IMR-90 (cell line): ENCODE measurements around the gene STOX2. TPM values are rescaled to one million over a fixed set of nuclear protein-coding genes. Genes with fewer than 3 reads are reported as not detected.

ENCODE experiments used
- ATAC-seq: fragments of 200-7000 bp; cut with Tn5 transposase; 2 replicates; pipeline ENCODE4 v1.9.1; 2020; ENCODE audit warnings: low read depth, mild to moderate bottlenecking, moderate library complexity
- BruUV-seq: library from RNA; stranded (reverse); fragments of 400-500 nt; replicated peaks from 2 replicates; lab custom pipeline; 2021; lab: Mats Ljungman, UMichigan
- CTCF ChIA-PET: fragments of 300-600 bp; formaldehyde crosslinking; extraction: SDS; loops from one replicate; lab custom pipeline; 2021; ENCODE audit warnings: antibody characterized with exemption; lab: Yijun Ruan, JAX
- POLR2A ChIA-PET: fragments of 300-600 bp; sonication (Branson Sonifier 250); formaldehyde crosslinking; loops from one replicate; lab custom pipeline; 2022; ENCODE audit warnings: antibody characterized with exemption; ENCODE audit not compliant: unreplicated experiment; lab: Charles Lee
- DNase-seq: peaks from one replicate; pipeline ENCODE4 v3.0.0; 2013
- H2AFZ ChIP-seq: replicated peaks from 2 replicates; pipeline ENCODE3; 2013; ENCODE audit warnings: low read length, mild to moderate bottlenecking; ENCODE audit not compliant: poor library complexity
- H2AK5ac ChIP-seq: 2 replicates; pipeline ENCODE4 v1.6.1; 2013; ENCODE audit warnings: low read depth, low read length, inconsistent platforms
- H2AK9ac ChIP-seq: replicated peaks from 2 replicates; pipeline ENCODE3; 2013; ENCODE audit warnings: mild to moderate bottlenecking, low read depth, low read length, moderate library complexity; ENCODE audit not compliant: poor library complexity
- H2BK120ac ChIP-seq: 2 replicates; pipeline ENCODE4 v1.6.1; 2013; ENCODE audit warnings: low read depth, low read length, inconsistent platforms
- H2BK15ac ChIP-seq: 3 replicates; pipeline ENCODE4 v1.6.1; 2013; ENCODE audit warnings: low read depth, low read length, inconsistent platforms
- H2BK20ac ChIP-seq: 2 replicates; pipeline ENCODE4 v1.6.1; 2013; ENCODE audit warnings: low read depth, mild to moderate bottlenecking, inconsistent platforms, low read length, moderate library complexity
- H2BK5ac ChIP-seq: 2 replicates; pipeline ENCODE4 v1.6.1; 2013; ENCODE audit warnings: mild to moderate bottlenecking, low read depth, low read length, inconsistent platforms; ENCODE audit not compliant: poor library complexity, severe bottlenecking
- H3K14ac ChIP-seq: replicated peaks from 2 replicates; pipeline ENCODE4 v1.6.1; 2013; ENCODE audit warnings: low read depth, low read length, inconsistent platforms
- H3K18ac ChIP-seq: 2 replicates; pipeline ENCODE4 v1.6.1; 2013; ENCODE audit warnings: low read depth, low read length, control low read depth
- H3K23ac ChIP-seq: 2 replicates; pipeline ENCODE4 v1.6.1; 2013; ENCODE audit warnings: low read depth, low read length, inconsistent platforms
- H3K27ac ChIP-seq: 2 replicates; pipeline ENCODE4 v1.5.1; 2013; ENCODE audit warnings: mild to moderate bottlenecking, control low read depth, low read length; ENCODE audit not compliant: insufficient read depth
- H3K27me3 ChIP-seq: 2 replicates; pipeline ENCODE4 v1.6.1; 2013; ENCODE audit warnings: low read length; ENCODE audit not compliant: control insufficient read depth, insufficient read depth
- H3K36me3 ChIP-seq: 2 replicates; pipeline ENCODE4 v1.6.1; 2013; ENCODE audit warnings: low read length, mixed read lengths; ENCODE audit not compliant: control insufficient read depth, insufficient read depth
- H3K4ac ChIP-seq: 2 replicates; pipeline ENCODE4 v1.6.1; 2013; ENCODE audit warnings: low read depth, low read length, inconsistent platforms
- H3K4me1 ChIP-seq: 2 replicates; pipeline ENCODE4 v1.6.1; 2013; ENCODE audit warnings: low read length, mixed read lengths; ENCODE audit not compliant: control insufficient read depth, insufficient read depth
- H3K4me2 ChIP-seq: 2 replicates; pipeline ENCODE4 v1.6.1; 2013; ENCODE audit warnings: low read depth, mild to moderate bottlenecking, control low read depth, low read length, moderate library complexity
- H3K4me3 ChIP-seq: 2 replicates; pipeline ENCODE4 v1.5.1; 2013; ENCODE audit warnings: low read depth, mild to moderate bottlenecking, control low read depth, low read length, moderate library complexity; ENCODE audit not compliant: insufficient read depth
- H3K56ac ChIP-seq: 2 replicates; pipeline ENCODE4 v1.6.1; 2013; ENCODE audit warnings: low read length, inconsistent platforms; ENCODE audit not compliant: insufficient read depth; ENCODE audit errors: extremely low read depth
- H3K79me1 ChIP-seq, 2 experiments: 2 replicates each; pipeline ENCODE4 v1.6.1; 2013; ENCODE audit warnings: low read length in 2 of 2, inconsistent platforms in 1 of 2, low read depth in 1 of 2
- H3K9ac ChIP-seq: 2 replicates; pipeline ENCODE4 v1.6.1; 2013; ENCODE audit warnings: low read depth, low read length, control low read depth
- H3K9me1 ChIP-seq: 2 replicates; pipeline ENCODE4 v1.6.1; 2013; ENCODE audit warnings: low read length, inconsistent platforms; ENCODE audit not compliant: insufficient read depth
- H3K9me3 ChIP-seq: 2 replicates; pipeline ENCODE4 v1.6.1; 2013; ENCODE audit warnings: low read length; ENCODE audit not compliant: control insufficient read depth, insufficient read depth
- H4K20me1 ChIP-seq: 2 replicates; pipeline ENCODE4 v1.6.1; 2013; ENCODE audit warnings: low read length, inconsistent platforms; ENCODE audit not compliant: insufficient read depth
- H4K5ac ChIP-seq: 2 replicates; pipeline ENCODE4 v1.6.1; 2013; ENCODE audit warnings: mild to moderate bottlenecking, low read depth, low read length, control low read depth
- H4K8ac ChIP-seq, 2 experiments: 2 replicates each; pipeline ENCODE4 v1.6.1; 2013; ENCODE audit warnings: low read depth in 2 of 2, low read length in 2 of 2, control low read depth in 1 of 2, inconsistent platforms in 1 of 2
- H4K91ac ChIP-seq: 2 replicates; pipeline ENCODE4 v1.6.1; 2013; ENCODE audit warnings: low read depth, low read length, inconsistent platforms; ENCODE audit not compliant: insufficient read depth
- BHLHE40 ChIP-seq: fragments of 150-350 bp; IDR thresholded peaks from 2 replicates; pipeline ENCODE4 v1.6.1; 2016; ENCODE audit warnings: mild to moderate bottlenecking, low read depth, low read length
- CHD1 ChIP-seq: IDR thresholded peaks from 2 replicates; pipeline ENCODE4 v1.6.1; 2012; ENCODE audit warnings: low read depth, low read length, improper control_type of control experiment
- ELK1 ChIP-seq: fragments of 150-350 bp; IDR thresholded peaks from 2 replicates; pipeline ENCODE4 v1.6.1; 2016; ENCODE audit warnings: low read depth, mild to moderate bottlenecking, low read length, moderate library complexity, borderline replicate concordance
- FOS ChIP-seq: fragments of 150-350 bp; IDR thresholded peaks from 2 replicates; pipeline ENCODE4 v1.6.1; 2016; ENCODE audit warnings: low read depth, low read length
- MAFK ChIP-seq: IDR thresholded peaks from 2 replicates; pipeline ENCODE4 v1.6.1; 2012; ENCODE audit warnings: low read depth, low read length, improper control_type of control experiment
- MAZ ChIP-seq: IDR thresholded peaks from 2 replicates; pipeline ENCODE4 v1.6.1; 2012; ENCODE audit warnings: low read depth, mild to moderate bottlenecking, low read length, improper control_type of control experiment, moderate library complexity, borderline replicate concordance
- MXI1 ChIP-seq: IDR thresholded peaks from 2 replicates; pipeline ENCODE4 v1.6.1; 2012; ENCODE audit warnings: low read depth, mild to moderate bottlenecking, low read length, moderate library complexity, borderline replicate concordance
- NFE2L2 ChIP-seq: fragments of 150-350 bp; IDR thresholded peaks from 2 replicates; pipeline ENCODE4 v1.6.1; 2016; ENCODE audit warnings: low read depth, mild to moderate bottlenecking, low read length
- POLR2A ChIP-seq: IDR thresholded peaks from 2 replicates; pipeline ENCODE4 v1.6.1; 2012; ENCODE audit warnings: mild to moderate bottlenecking, low read depth, low read length
- RAD21 ChIP-seq: IDR thresholded peaks from 2 replicates; pipeline ENCODE4 v1.6.1; 2012; ENCODE audit warnings: low read length, improper control_type of control experiment
- RCOR1 ChIP-seq: IDR thresholded peaks from 2 replicates; pipeline ENCODE4 v1.6.1; 2012; ENCODE audit warnings: mild to moderate bottlenecking, low read length, improper control_type of control experiment; ENCODE audit not compliant: insufficient replicate concordance
- RFX5 ChIP-seq: IDR thresholded peaks from 2 replicates; pipeline ENCODE4 v1.8.0; 2012; ENCODE audit warnings: low read depth, mild to moderate bottlenecking, low read length, moderate library complexity
- SMC3 ChIP-seq: fragments of 150-350 bp; IDR thresholded peaks from 2 replicates; pipeline ENCODE4 v1.6.1; 2016; ENCODE audit warnings: low read depth, mild to moderate bottlenecking, antibody characterized with exemption, low read length, moderate library complexity
- USF2 ChIP-seq: fragments of 150-350 bp; IDR thresholded peaks from 2 replicates; pipeline ENCODE4 v1.6.1; 2017; ENCODE audit warnings: mild to moderate bottlenecking, antibody characterized with exemption, low read length, low read depth
- WGBS, 2 experiments: methylation state at CpG; one replicate each; pipeline versions ENCODE4 v1.1.5 to v1.1.7; 2013; ENCODE audit warnings: missing lambda C conversion rate in 2 of 2; ENCODE audit not compliant: insufficient read length in 1 of 2; ENCODE audit errors: extremely low coverage in 2 of 2; 5-methylcytosine and 5-hydroxymethylcytosine counted together
- dilution Hi-C: fragments of 300-500 bp; cut with HindIII; formaldehyde crosslinking; loops from one replicate; pipeline ENCODE4 v1.14.3; 2018; ENCODE audit warnings: low sequenced_read_pairs; ENCODE audit not compliant: unreplicated experiment
- in situ Hi-C: fragments of 300-500 bp; cut with MboI; formaldehyde crosslinking; loops from 3 replicates; pipeline ENCODE4 v1.14.3; 2019; ENCODE audit warnings: low sequenced_read_pairs, inconsistent platforms, mixed read lengths
- intact Hi-C: fragments of 100-400 bp; cut with micrococcal nuclease; formaldehyde crosslinking; loops from 2 replicates; pipeline ENCODE4 v1.10.0; 2022
- polyA plus RNA-seq, 3 experiments: library from polyadenylated mRNA; depleted of rRNA; stranded (reverse); fragments of >200 nt; gene quantifications; 2 replicates each; pipeline ENCODE4 v1.2.3, GENCODE V29; 2012; ENCODE audit warnings: low replicate concordance in 1 of 3
- total RNA-seq: library from RNA; depleted of rRNA; stranded (reverse); fragments of >200 nt; gene quantifications from 2 replicates; pipeline ENCODE4 v1.2.3, GENCODE V29; 2012
- TF ChIP-seq, protein P1 (sequence below): conservative IDR thresholded peaks from 2 replicates; pipeline ENCODE4 v1.5.1; 2012; ENCODE audit warnings: mild to moderate bottlenecking, low read depth, low read length, improper control_type of control experiment

The STOX2 gene
- total and polyA plus RNA-seq, 2 of the 4 experiments (the other 2 are of a cell fraction): 1.1 to 5.4 TPM

DNA sequence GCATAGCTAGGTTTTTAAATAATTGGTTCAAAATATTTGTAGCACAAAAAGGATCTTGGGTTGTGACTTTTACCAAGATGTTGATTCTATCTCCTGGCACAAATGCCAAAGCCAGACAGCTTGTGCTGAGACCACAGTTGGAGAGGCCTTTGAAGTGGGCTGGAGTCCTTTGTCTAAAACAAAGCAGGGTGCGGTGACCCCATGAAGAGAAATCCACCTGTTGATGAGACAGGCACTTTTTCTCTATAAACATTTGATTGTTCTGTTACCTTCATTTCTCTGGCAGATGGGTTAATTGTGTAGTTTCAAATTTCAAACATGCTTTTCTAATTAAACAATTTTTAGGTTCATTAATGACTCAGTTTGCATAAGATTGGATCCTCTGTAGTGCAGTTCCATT is 56.7 kb downstream of the STOX2 start:
- TF ChIP-seq USF2: no peak
- no peak for TF ChIP-seq RAD21
- TF ChIP-seq SMC3: no peak
- no peak for TF ChIP-seq MAZ
- TF ChIP-seq, protein P1, sequence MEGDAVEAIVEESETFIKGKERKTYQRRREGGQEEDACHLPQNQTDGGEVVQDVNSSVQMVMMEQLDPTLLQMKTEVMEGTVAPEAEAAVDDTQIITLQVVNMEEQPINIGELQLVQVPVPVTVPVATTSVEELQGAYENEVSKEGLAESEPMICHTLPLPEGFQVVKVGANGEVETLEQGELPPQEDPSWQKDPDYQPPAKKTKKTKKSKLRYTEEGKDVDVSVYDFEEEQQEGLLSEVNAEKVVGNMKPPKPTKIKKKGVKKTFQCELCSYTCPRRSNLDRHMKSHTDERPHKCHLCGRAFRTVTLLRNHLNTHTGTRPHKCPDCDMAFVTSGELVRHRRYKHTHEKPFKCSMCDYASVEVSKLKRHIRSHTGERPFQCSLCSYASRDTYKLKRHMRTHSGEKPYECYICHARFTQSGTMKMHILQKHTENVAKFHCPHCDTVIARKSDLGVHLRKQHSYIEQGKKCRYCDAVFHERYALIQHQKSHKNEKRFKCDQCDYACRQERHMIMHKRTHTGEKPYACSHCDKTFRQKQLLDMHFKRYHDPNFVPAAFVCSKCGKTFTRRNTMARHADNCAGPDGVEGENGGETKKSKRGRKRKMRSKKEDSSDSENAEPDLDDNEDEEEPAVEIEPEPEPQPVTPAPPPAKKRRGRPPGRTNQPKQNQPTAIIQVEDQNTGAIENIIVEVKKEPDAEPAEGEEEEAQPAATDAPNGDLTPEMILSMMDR: no peak
- no peak for TF ChIP-seq POLR2A
- no peak for TF ChIP-seq CHD1
- no peak for TF ChIP-seq MAFK
- TF ChIP-seq RFX5: no peak
- no peak for TF ChIP-seq FOS
- TF ChIP-seq BHLHE40: no peak
- TF ChIP-seq ELK1: no peak
- no peak for TF ChIP-seq MXI1
- TF ChIP-seq NFE2L2: no peak
- TF ChIP-seq RCOR1: no peak
- Histone ChIP-seq H3K36me3 (no peaks in the 10 kb centered on the region), H2AK5ac (no peak overlapping the region), H3K23ac (no peak overlapping the region), H2AK9ac (no peak overlapping the region), H3K14ac (no peak overlapping the region), H3K9ac (no peak overlapping the region), H3K4me1 (peaks cover 3% of the 10 kb centered on the region; the same call in 1 of the 2 replicates), H4K91ac (no peak overlapping the region), H3K4ac (no peak overlapping the region), H3K9me1 (no peaks in the 10 kb centered on the region), H4K5ac (no peak overlapping the region), H2BK5ac (no peak overlapping the region), H3K27ac (no peak overlapping the region), H3K56ac (no peak overlapping the region), H2BK20ac (no peak overlapping the region), H4K20me1 (no peaks in the 10 kb centered on the region), H3K18ac (no peak overlapping the region), H2BK15ac (no peak overlapping the region), H3K79me1 (no peaks in the 10 kb centered on the region), H3K4me2 (no peak overlapping the region), H2AFZ (no peak overlapping the region), H3K27me3 (no peaks in the 10 kb centered on the region), H3K9me3 (no peaks in the 10 kb centered on the region), H3K4me3 (no peak overlapping the region), H4K8ac (no peak overlapping the region), H2BK120ac (no peak overlapping the region)
- intact Hi-C loops (no loop called here), dilution Hi-C loops (no loop called here), in situ Hi-C loops (no loop called here)
- DNase-seq (no peak), ATAC-seq (no peak)
- ChIA-PET CTCF (no interaction called here), POLR2A (no interaction called here)
- BruUV-seq: no TSS peak
- no CpG with 5 or more reads among the region's 1 CpG for whole genome bisulfite sequencing, 2 experiments
